HL-60 (cell line): Measurements from ENCODE around the gene RAD50.

Experiments used
- DNase-seq, 2 experiments: peaks; one replicate each; pipeline ENCODE4 v3.0.0-alpha.2; 2010 to 2020; ENCODE audit warnings: low read depth in 1 of 2, low spot score in 1 of 2
- H3K27ac ChIP-seq: fragments of 250-450 bp; sonication (Bioruptor Pico); replicated peaks from 2 replicates; pipeline ENCODE4 v1.5.1; 2020; ENCODE audit warnings: mild to moderate bottlenecking, moderate library complexity
- H3K27me3 ChIP-seq: fragments of 250-450 bp; sonication (Bioruptor Pico); 2 replicates; pipeline ENCODE4 v1.5.1; 2021; ENCODE audit warnings: mild to moderate bottlenecking, moderate library complexity; ENCODE audit not compliant: insufficient read depth, poor library complexity, severe bottlenecking
- H3K4me3 ChIP-seq: replicated peaks from 2 replicates; pipeline ENCODE4 v1.5.1; 2011; ENCODE audit warnings: mild to moderate bottlenecking, control low read depth, low read length; ENCODE audit not compliant: insufficient read depth
- GABPA ChIP-seq: IDR thresholded peaks from 2 replicates; pipeline ENCODE4 v1.6.1; 2012; ENCODE audit warnings: low read depth
- POLR2AphosphoS5 ChIP-seq: IDR thresholded peaks from 2 replicates; pipeline ENCODE4 v1.6.1; 2012; ENCODE audit warnings: low read depth
- REST ChIP-seq: IDR thresholded peaks from 2 replicates; pipeline ENCODE4 v1.6.1; 2012; ENCODE audit warnings: low read depth; ENCODE audit not compliant: insufficient replicate concordance
- SPI1 ChIP-seq: IDR thresholded peaks from 2 replicates; pipeline ENCODE4 v1.6.1; 2012; ENCODE audit warnings: low read depth, mild to moderate bottlenecking, borderline replicate concordance
- TF ChIP-seq, protein P1 (sequence below): IDR thresholded peaks from one replicate; pipeline ENCODE4 v1.5.1; 2011; ENCODE audit warnings: low read length, control low read depth, inconsistent platforms; ENCODE audit not compliant: insufficient read depth

The RAD50 gene

GRCh38 chr5:132621699-132622098 is 64.9 kb downstream of the RAD50 start:
- Histone ChIP-seq H3K27ac (no peak overlapping the region), H3K27me3 (no peaks in the 10 kb centered on the region), H3K4me3 (no peak overlapping the region)
- DNase-seq: no peak
- TF ChIP-seq POLR2AphosphoS5: no peak
- TF ChIP-seq GABPA: no peak
- TF ChIP-seq, protein P1, sequence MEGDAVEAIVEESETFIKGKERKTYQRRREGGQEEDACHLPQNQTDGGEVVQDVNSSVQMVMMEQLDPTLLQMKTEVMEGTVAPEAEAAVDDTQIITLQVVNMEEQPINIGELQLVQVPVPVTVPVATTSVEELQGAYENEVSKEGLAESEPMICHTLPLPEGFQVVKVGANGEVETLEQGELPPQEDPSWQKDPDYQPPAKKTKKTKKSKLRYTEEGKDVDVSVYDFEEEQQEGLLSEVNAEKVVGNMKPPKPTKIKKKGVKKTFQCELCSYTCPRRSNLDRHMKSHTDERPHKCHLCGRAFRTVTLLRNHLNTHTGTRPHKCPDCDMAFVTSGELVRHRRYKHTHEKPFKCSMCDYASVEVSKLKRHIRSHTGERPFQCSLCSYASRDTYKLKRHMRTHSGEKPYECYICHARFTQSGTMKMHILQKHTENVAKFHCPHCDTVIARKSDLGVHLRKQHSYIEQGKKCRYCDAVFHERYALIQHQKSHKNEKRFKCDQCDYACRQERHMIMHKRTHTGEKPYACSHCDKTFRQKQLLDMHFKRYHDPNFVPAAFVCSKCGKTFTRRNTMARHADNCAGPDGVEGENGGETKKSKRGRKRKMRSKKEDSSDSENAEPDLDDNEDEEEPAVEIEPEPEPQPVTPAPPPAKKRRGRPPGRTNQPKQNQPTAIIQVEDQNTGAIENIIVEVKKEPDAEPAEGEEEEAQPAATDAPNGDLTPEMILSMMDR: no peak
- no peak for TF ChIP-seq SPI1
- no peak for TF ChIP-seq REST

- H3K27me3 ChIP-seq: no peaks in the 10 kb centered on the region
- H3K4me3 ChIP-seq: no peak overlapping the region
- TF ChIP-seq GABPA (no peak), POLR2AphosphoS5 (no peak), REST (no peak), SPI1 (no peak)
- no peak for DNase-seq
- H3K27ac ChIP-seq: no peak overlapping the region
These were observed 65.8 kb downstream of the RAD50 start for GRCh38 chr5:132622608-132623007.

- no peak overlapping the region for H3K4me3 ChIP-seq
- no peak overlapping the region for H3K27ac ChIP-seq
- H3K27me3 ChIP-seq: no peaks in the 10 kb centered on the region
- DNase-seq: no peak
- TF ChIP-seq, protein P1: no peak
- TF ChIP-seq REST (no peak), POLR2AphosphoS5 (no peak), SPI1 (no peak), GABPA (no peak)
These were observed 70.7 kb downstream of the RAD50 start for GRCh38 chr5:132627470-132627869.
